ENCODE data around the gene RHOT2. TPM values are rescaled to one million over a fixed set of nuclear protein-coding genes. Genes with fewer than 3 reads are reported as not detected.
A peak's percentile ranks its signal among the peaks of the same experiment; 100 is the strongest.

Gene RHOT2
- total RNA-seq, 1 donor from 2014 or later, result 90.3 TPM

DNA sequence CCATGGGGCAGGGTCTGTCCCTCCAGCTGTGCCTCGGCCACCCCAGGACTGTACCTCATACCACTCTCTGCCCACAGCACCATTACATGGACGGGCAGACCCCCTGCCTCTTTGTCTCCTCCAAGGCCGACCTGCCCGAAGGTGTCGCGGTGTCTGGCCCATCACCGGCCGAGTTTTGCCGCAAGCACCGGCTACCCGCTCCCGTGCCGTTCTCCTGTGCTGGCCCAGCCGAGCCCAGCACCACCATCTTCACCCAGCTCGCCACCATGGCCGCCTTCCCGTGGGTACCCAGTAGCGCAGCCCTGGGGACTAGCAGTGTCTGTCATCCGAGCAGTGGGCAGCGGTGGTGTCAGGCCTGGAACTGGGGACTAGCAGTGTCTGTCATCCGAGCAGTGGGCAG lies 4.9 kb downstream of the RHOT2 start:
- Histone ChIP-seq H3K27ac (replicated peaks) (no peak overlapping the region), H3K27me3 (ENCODE audit: low read depth) (peaks cover 15% of the 10 kb centered on the region), H3K36me3 (peaks cover 55% of the 10 kb centered on the region), H3K4me1 (peaks cover 40% of the 10 kb centered on the region), H3K9me3 (replicated peaks) (no peaks in the 10 kb centered on the region), H3K4me3 (no peak overlapping the region)
- TF ChIP-seq, protein P1, sequence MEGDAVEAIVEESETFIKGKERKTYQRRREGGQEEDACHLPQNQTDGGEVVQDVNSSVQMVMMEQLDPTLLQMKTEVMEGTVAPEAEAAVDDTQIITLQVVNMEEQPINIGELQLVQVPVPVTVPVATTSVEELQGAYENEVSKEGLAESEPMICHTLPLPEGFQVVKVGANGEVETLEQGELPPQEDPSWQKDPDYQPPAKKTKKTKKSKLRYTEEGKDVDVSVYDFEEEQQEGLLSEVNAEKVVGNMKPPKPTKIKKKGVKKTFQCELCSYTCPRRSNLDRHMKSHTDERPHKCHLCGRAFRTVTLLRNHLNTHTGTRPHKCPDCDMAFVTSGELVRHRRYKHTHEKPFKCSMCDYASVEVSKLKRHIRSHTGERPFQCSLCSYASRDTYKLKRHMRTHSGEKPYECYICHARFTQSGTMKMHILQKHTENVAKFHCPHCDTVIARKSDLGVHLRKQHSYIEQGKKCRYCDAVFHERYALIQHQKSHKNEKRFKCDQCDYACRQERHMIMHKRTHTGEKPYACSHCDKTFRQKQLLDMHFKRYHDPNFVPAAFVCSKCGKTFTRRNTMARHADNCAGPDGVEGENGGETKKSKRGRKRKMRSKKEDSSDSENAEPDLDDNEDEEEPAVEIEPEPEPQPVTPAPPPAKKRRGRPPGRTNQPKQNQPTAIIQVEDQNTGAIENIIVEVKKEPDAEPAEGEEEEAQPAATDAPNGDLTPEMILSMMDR (IDR thresholded peaks at IDR 0.05; ENCODE audit: borderline replicate concordance), result no peak
- no peak for DNase-seq
- intact Hi-C loops (cut with micrococcal nuclease), result no loop called here

DNA sequence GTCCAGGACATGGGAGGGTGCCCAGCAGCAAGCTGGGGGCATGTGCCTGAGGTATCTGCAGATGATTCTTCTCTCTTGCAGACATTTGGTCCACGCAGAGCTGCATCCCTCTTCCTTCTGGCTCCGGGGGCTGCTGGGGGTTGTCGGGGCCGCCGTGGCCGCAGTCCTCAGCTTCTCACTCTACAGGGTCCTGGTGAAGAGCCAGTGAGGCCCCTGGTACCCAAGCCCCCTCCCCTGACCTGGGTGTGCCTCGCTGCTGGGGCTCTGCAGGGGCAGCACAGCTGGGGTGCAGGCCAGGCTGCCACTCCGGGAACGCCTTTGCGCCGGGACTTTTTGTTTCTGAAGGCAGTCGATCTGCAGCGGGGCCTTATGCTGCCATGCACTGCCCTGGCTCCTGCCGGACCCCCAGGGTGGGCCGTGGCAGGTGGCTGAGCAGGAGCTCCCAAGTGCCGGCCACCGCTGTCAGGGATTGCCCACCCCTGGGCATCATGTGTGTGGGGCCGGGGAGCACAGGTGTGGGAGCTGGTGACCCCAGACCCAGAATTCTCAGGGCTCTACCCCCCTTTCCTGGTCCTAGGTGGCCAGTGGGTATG lies 5.6 kb downstream of the RHOT2 start:
- TF ChIP-seq, protein P1 (IDR thresholded peaks at IDR 0.05; ENCODE audit: borderline replicate concordance), result no peak
- Histone ChIP-seq H3K4me3 (no peak overlapping the region), H3K36me3 (peaks cover 55% of the 10 kb centered on the region), H3K27me3 (ENCODE audit: low read depth) (peaks cover 19% of the 10 kb centered on the region), H3K27ac (replicated peaks) (no peak overlapping the region), H3K9me3 (replicated peaks) (no peaks in the 10 kb centered on the region), H3K4me1 (peaks cover 35% of the 10 kb centered on the region)
- DNase-seq, result no peak
- intact Hi-C loops (cut with micrococcal nuclease), result no loop called here

DNA sequence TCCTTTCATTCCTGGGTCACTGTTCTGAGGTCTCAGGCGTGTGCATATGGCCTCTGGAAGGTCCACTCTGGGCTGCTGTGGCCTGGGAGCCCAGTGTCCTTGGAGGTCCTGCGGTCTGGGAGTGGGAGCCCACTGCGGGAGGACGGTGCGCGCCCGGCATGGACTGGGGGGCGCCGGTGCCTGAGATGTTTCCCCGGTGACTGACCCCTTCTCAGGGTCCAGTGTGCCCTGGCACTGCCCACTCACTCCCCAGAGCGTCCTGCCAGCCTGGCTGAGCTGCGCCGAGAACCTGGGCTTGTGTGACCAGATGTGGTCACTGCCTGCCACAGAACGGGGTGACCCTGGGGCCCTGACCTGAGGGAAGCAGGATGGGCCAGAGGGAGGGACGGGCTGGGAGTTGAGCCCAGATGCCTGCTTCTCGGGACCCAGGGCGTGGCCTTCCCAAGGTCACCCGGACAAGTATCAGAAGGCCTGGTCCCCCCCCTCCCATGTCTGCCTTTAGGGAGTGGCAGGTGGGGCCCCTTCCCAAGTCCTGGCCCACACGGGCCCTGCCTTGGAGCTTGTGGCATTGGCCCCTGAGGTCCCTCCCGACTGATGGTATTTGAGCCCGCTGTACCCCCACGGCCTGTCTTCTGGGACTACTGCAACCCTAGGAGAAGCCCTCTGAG lies 6.4 kb downstream of the RHOT2 start:
- TF ChIP-seq, protein P1 (IDR thresholded peaks at IDR 0.05; ENCODE audit: borderline replicate concordance), result no peak
- Histone ChIP-seq H3K9me3 (replicated peaks) (no peaks in the 10 kb centered on the region), H3K27me3 (ENCODE audit: low read depth) (peaks cover 19% of the 10 kb centered on the region), H3K4me3 (peak overlapping the region; percentile 61), H3K36me3 (peaks cover 50% of the 10 kb centered on the region), H3K27ac (replicated peaks) (peak overlapping the region; percentile 64), H3K4me1 (peaks cover 35% of the 10 kb centered on the region)
- DNase-seq, result no peak
- intact Hi-C loops (cut with micrococcal nuclease), result no loop called here

DNA sequence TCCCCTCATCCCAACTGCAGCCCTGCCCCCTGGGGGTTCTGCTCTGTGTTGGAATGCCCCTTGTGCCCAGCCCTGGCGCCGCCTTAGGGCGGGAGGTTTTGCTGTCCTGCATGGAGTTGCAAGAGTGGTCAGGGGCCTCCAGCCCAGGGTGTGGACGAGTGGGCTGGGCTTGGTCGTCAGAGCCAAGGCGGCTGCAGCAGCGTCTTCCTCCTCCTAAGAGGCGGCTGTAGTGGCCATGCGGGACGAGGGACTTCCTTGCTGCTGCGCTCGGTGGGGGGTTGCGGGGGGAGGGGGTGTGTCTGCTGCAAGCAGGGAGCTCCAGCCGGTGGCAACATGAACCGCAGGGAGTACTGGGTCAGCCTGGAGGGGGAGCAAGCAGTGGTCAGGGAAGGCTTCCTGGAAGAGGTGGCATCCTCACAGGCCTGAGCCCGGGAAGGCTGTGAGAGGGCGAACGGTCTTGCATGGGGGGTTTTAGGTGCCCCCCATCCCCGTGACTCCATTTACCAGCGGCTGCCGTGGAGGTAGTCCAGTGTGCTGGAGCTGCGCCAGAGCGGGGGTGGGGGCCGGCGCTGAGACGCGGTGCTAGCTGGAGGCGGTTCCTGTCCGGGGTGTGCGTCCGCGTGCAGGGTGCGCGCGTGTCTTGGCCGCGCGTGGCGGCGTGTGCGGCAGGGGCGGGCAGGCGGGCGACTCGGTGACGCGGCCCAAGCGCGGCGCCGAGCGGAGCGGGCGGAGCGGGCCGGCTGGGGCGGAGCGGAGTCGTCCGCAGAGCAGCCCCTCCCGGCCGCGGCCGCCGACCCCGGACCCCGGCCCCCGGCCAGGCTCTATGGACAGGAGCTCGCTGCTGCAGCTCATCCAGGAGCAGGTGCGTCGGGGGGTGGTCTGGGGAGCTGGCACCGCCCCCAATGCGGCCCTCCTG lies 7.3 kb downstream of the RHOT2 start, which contains the start of gene RHBDL1:
TSS of gene RHBDL1 (plus strand) at position 704 of the 916 bp plus-strand sequence. CDS start at position 824, 120 bp downstream.
- peaks cover 41% of the 10 kb centered on the region for H3K36me3 ChIP-seq
- no peak for DNase-seq
- TF ChIP-seq, protein P1 (IDR thresholded peaks at IDR 0.05; ENCODE audit: borderline replicate concordance), result no peak
- peak within 1 kb of the TSS; percentile 64 for H3K27ac ChIP-seq (replicated peaks)
- intact Hi-C loops (cut with micrococcal nuclease), result no loop called here
- H3K4me1 ChIP-seq, result peaks cover 39% of the 10 kb centered on the region
- H3K4me3 ChIP-seq, result peak within 1 kb of the TSS; percentile 61
- no peaks in the 10 kb centered on the region for H3K9me3 ChIP-seq (replicated peaks)
- peaks cover 19% of the 10 kb centered on the region for H3K27me3 ChIP-seq (ENCODE audit: low read depth)

DNA sequence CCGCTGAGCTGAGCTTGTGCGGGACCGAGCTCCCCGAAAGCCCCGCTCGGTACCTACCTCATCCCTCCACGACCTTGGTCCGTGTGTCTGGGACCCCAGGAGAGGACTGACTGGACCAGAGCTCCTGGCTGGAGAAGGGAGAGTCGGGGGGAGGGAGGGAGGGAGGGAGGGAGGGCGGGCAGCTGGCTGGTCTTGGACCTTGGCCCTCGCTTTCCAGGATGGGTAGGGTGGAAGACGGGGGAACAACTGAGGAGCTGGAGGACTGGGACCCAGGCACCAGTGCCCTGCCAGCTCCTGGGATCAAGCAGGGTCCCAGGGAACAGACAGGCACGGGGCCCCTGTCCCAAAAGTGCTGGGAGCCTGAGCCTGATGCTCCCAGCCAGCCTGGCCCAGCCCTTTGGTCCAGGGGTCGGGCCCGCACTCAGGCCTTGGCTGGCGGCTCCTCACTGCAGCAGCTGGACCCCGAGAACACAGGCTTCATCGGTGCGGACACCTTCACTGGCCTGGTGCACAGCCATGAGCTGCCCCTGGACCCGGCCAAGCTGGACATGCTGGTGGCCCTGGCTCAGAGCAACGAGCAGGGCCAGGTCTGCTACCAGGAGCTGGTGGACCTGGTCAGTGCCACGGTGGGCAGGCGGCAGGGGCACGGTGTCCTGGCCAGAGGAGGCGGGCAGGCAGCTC lies 8.1 kb downstream of the RHOT2 start:
- DNase-seq, result no peak
- peaks cover 19% of the 10 kb centered on the region for H3K27me3 ChIP-seq (ENCODE audit: low read depth)
- peak overlapping the region; percentile 61 for H3K4me3 ChIP-seq
- H3K27ac ChIP-seq (replicated peaks), result peak overlapping the region; percentile 64
- intact Hi-C loops (cut with micrococcal nuclease), result no loop called here
- H3K4me1 ChIP-seq, result peaks cover 46% of the 10 kb centered on the region
- peaks cover 33% of the 10 kb centered on the region for H3K36me3 ChIP-seq
- TF ChIP-seq, protein P1 (IDR thresholded peaks at IDR 0.05; ENCODE audit: borderline replicate concordance), result no peak
- H3K9me3 ChIP-seq (replicated peaks), result no peaks in the 10 kb centered on the region

Measured in left ventricle myocardium inferior (tissue), 1 donor.